ENCODE data around the gene KIAA0232.
"Not testable (repeated sequence)": the region's sequence is repeated elsewhere in the genome, so short reads cannot be mapped to it uniquely, and the experiment has no call there.

KIAA0232 gene

GRCh38 chr4:6755088-6755753 lies 27.3 kb upstream of the KIAA0232 start:
- no peak for DNase-seq (ENCODE audit: low read depth in 2 of 2, low spot score in 1 of 2)

DNA sequence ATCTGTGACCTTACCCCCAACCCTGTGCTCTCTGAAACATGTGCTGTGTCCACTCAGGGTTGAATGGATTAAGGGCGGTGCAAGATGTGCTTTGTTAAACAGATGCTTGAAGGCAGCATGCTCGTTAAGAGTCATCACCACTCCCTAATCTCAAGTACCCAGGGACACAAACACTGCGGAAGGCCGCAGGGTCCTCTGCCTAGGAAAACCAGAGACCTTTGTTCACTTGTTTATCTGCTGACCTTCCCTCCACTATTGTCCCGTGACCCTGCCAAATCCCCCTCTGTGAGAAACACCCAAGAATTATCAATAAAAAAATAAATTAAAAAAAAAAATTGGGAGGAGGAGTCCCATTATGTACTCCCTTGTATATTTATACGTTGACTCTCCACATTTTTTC lies 26.2 kb upstream of the KIAA0232 start:
- DNase-seq (ENCODE audit: low read depth in 2 of 2, low spot score in 1 of 2): not testable (repeated sequence)

GRCh38 chr4:6758728-6759127 lies 23.8 kb upstream of the KIAA0232 start:
- DNase-seq (ENCODE audit: low read depth in 2 of 2, low spot score in 1 of 2): no peak

GRCh38 chr4:6760865-6761264 lies 21.7 kb upstream of the KIAA0232 start:
- DNase-seq (ENCODE audit: low read depth in 2 of 2, low spot score in 1 of 2): no peak

DNA sequence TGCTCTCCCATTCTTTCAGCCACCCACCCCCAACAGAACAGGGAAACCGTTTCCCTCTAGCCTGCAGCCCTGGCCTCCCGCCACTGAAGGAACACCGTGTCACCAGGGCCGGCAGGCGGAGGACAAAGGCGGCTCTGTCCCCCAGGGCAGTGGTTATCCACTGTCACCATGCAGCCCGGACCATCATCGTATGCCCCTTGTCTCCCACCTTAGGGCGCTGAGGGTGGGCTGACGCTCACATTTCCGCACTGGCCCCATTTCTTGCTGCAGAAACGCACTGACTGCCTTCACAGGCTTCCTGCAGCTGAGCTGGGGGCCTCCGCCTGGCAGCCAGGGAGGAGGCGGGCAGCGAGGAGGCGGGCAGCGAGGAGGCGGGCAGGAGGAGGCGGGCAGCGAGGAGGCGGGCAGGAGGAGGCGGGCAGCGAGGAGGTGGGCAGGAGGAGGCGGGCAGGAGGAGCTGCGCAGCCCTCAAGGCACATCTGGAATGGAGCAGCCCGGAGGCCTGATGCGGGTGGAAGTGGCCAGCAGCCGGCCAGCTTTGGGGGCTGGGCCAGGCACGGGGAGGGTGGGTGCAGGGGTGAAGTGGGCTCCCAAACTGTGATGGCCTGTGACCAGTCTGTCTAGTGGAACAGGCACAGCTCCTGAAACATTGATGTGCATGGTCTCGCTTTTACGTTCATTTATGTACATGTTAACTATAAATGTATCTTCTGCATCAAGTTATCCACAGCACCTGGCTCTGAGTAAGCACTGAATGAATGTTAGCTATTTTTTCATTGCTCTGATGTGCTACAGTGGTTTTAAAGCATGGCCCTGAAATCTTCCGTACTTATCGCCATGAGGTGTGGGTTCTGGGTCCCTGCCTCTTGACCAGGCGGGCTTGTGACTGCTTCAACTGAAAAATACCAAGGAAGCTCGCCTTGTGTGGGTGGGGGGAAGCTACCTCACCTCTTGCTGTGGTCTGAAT lies 20.6 kb upstream of the KIAA0232 start:
- DNase-seq (ENCODE audit: low read depth in 2 of 2, low spot score in 1 of 2): no peak

DNA sequence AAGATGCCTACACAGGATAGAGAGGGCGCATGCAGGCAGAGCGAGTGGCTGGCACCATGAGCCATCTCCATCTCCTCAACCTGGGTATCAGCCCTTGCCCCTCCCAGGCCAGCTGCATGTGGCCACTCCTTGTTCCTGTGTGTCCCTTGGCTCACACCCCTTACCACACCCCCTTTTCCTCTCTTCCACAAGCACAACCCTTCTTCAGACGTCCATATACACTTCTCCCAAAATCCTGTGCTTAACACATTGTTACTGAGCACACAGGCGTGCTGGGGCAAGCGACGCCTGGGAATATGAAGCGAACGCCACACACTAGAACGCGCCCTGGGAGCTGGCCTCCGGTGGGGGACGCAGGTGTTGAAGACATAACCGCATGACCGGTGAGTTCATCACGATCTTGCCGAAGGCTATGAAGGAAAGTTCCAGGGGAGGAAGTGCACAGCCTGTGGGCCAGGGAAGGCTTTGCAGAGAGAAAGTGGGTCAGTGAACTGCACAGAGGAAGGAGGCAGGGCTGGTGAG lies 19.1 kb upstream of the KIAA0232 start:
- no peak for DNase-seq (ENCODE audit: low read depth in 2 of 2, low spot score in 1 of 2)

- no peak for DNase-seq (ENCODE audit: low read depth in 2 of 2, low spot score in 1 of 2)
These were observed 17.4 kb upstream of the KIAA0232 start for GRCh38 chr4:6764976-6765620.

DNA sequence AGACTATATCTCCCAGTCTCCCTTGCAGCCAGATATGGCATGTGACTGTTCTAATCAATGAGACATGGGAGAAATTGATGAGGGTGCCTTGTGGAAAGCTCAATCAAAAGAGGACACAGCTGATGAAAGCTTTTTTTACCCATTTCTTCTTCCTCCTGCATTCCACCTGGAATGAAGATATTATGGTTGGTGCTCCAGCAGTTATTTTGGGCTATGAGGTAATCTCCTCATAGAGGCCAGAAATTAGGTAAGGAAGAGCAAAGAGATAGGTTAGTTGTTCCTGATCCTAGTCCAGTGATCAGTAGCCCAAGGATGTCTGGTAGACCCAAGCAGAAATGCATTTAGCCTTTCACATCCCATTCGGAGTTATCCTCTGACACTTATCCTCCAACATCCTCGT lies 16.8 kb upstream of the KIAA0232 start:
- DNase-seq (ENCODE audit: low read depth in 2 of 2, low spot score in 1 of 2): no peak

DNA sequence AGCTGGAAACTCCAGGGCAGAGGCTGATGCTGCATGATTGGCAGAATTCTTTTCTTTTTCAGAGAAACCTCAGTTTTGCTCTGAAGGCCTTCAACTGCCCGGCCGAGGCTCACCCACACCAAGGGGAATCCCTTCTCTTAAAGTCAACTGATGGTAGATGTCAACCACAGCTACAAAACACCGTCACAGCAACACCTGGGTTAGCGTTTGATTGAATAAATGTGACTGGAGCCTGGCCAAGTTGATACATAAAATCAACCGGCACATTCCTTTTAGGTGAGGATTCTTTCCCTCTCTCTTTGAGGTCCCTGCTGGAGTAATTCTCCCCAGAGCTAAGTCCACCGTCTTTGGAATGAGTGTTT lies 15.2 kb upstream of the KIAA0232 start:
- DNase-seq (ENCODE audit: low read depth in 2 of 2, low spot score in 1 of 2): no peak

- no peak for DNase-seq (ENCODE audit: low read depth in 2 of 2, low spot score in 1 of 2)
These were observed 14.6 kb upstream of the KIAA0232 start for GRCh38 chr4:6767748-6768538.

GRCh38 chr4:6768539-6768905 lies 14.0 kb upstream of the KIAA0232 start:
- no peak for DNase-seq (ENCODE audit: low read depth in 2 of 2, low spot score in 1 of 2)

- no peak for DNase-seq (ENCODE audit: low read depth in 2 of 2, low spot score in 1 of 2)
These were observed 13.1 kb upstream of the KIAA0232 start for GRCh38 chr4:6769233-6769988.

- no peak for DNase-seq (ENCODE audit: low read depth in 2 of 2, low spot score in 1 of 2)
These were observed 12.5 kb upstream of the KIAA0232 start for GRCh38 chr4:6769989-6770420.

GRCh38 chr4:6770581-6771228 lies 11.8 kb upstream of the KIAA0232 start:
- DNase-seq (ENCODE audit: low read depth in 2 of 2, low spot score in 1 of 2): no peak

GRCh38 chr4:6771229-6771671 lies 11.3 kb upstream of the KIAA0232 start:
- no peak for DNase-seq (ENCODE audit: low read depth in 2 of 2, low spot score in 1 of 2)

DNA sequence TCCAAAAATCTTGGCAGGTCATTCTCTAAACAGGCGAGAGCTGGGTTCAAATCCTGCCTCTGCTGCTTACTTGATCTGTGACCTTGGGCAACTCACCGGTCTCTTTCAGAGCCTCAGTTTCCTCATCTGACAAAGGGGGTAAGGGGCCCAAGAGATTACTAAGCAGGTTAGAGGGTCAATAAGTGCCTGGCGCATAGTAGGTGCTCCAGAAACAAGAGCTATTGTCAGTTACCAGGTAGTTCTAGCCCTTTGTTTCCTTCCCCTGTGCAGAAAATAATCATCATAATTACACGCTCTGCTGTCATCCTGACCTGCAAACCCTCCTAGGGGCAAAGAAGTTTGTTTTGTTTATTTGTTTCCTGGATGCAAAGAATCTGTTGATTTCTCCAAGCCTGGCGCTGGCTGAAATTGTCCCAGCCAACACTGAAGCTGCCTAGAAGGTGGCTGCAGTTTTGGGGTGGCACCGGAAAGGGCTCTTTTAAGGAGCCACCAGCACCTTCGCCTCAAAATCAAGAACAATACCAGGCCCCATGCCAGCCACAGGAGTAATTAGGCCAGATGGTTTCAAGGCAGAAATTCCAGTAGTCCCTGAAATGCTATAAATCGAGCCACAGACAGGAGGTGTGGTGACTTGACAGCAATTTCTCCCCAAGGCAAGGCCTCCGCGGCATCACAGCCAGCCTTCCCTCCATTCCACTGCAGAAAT lies 10.2 kb upstream of the KIAA0232 start:
- DNase-seq (ENCODE audit: low read depth in 2 of 2, low spot score in 1 of 2): no peak

GRCh38 chr4:6773106-6773505 lies 9.4 kb upstream of the KIAA0232 start:
- DNase-seq (ENCODE audit: low read depth in 2 of 2, low spot score in 1 of 2): no peak

DNA sequence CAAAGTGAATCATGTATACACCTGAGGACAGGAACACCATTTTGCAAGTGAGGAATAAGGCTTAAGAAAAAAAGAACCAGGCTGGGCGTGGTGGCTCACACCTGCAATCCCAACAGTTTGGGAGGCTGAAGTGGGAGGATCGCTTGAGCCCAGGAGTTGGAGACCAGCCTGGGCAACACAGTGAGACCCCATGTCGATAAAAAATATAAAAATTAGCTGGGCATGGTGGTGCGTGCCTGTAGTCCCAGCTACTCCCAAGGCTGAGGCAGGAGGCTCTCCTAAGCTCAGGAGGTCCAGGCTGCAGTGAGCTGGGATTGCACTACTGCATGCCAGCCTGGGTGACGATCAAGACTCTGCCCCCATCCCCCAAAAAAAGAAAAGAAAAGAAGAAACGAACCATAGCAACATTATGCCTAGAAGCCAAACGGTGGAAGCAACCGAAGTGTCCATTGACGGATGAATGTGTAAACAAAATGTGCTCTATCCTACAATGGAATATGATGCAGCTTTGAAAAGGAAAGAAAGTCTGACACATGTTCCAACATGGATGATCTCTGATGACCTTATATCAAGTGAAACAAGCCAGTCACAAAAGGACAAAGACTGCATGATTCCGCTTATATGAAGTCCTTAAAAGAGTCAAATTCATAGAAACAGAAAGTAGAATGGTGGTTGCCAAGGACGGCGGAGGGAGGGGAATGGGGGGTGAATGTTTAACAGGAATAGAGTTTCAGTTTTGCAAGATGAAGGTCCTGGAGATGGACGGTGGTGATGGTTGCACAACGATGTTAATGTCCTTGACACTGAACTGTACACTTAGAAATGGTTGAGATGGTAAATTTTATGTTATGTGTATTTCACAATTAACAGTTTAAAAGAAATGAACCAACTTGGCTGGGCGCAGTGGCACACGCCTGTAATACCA lies 8.6 kb upstream of the KIAA0232 start:
- no peak for DNase-seq (ENCODE audit: low read depth in 2 of 2, low spot score in 1 of 2)

Measured in stimulated activated CD8-positive, alpha-beta memory T cell treated with anti-CD3 and anti-CD28 coated beads, Interleukin-4, amount 100 ng/mL, for 1 hour (primary cell).